Stimulated activated CD4-positive, alpha-beta T cell treated with anti-CD3 and anti-CD28 coated beads, Interleukin-4, amount 100 ng/mL, for 48 hours (primary cell): Measurements from ENCODE around the gene IL31RA.
"Not testable (repeated sequence)": the region's sequence is repeated elsewhere in the genome, so short reads cannot be mapped to it uniquely, and the experiment has no call there.

Experiments used
- DNase-seq, 2 donors: peaks; one replicate each; pipeline ENCODE4 v3.0.0-alpha.2; 2020; ENCODE audit warnings: low read depth in 2 of 2

IL31RA gene

DNA sequence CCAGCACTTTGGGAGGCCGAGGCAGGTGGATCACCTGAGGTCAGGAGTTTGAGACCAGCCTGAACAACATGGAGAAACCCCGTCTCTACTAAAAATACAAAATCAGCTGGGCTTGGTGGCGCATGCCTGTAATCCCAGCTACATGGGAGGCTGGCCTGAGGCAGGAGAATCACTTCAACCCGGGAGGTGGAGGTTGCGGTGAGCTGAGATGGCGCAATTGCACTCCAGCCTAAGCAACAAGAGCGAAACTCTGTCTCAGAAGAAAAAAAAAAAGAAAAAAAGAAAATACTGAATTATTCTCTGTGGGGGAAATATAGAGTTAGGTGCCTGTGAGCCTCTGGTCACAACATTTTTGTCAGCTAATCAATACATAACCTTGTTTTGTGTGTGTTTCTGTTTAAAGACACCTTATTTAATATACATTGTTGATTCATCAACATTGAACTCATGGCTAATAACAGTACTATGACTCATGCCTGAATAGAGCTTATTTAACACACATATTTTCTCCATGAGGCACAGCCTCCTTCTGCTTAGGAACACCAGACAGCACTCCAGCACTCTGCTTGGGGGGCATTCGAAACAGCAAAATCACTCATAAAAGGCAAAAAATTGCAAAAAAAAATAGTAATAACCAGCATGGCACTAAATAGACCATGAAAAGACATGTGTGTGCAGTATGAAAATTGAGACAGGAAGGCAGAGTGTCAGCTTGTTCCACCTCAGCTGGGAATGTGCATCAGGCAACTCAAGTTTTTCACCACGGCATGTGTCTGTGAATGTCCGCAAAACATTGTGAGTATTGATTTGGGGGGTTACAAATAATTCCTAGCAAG lies at the start of gene IL31RA:
IL31RA (plus strand) TSS at position 519 of the 836 bp plus-strand sequence; CDS start at position 733, 214 bp downstream.
- no peak for DNase-seq

DNA sequence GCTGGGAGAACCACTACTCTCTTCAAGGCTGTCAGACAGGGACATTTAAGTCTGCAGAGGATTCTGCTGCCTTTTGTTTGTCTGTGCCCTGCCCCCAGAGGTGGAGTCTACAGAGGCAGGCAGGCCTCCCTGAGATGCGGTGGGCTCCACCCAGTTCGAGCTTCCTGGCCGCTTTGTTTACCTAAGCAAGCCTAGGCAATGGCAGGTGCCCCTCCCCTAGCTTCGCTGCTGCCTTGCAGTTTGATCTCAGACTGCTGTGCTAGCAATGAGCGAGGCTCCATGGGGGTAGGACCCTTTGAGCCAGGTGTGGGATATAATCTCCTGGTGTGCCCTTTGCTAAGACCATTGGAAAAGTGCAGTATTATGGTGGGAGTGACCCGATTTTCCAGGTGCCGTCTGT lies 42.3 kb upstream of the IL31RA start:
- DNase-seq = not testable (repeated sequence)

DNA sequence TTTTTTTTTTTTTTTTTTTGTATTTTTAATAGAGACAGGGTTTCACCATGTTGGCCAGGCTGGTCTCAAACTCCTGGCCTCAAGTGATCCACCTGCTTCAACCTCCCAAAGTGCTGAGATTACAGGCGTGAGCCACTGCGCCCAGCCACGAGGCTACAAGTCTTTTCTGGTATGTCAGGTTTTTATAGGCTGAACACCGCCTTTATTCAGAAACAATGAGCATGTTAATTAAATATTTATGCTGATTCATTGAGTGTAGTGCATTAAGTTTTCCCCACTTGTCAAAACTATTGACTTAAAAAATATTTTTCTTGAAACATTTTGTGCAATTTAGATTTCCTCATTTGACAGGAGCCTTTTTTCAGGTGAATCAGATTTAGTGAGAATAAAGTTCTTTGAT lies 35.2 kb upstream of the IL31RA start:
- DNase-seq = not testable (repeated sequence)

DNA sequence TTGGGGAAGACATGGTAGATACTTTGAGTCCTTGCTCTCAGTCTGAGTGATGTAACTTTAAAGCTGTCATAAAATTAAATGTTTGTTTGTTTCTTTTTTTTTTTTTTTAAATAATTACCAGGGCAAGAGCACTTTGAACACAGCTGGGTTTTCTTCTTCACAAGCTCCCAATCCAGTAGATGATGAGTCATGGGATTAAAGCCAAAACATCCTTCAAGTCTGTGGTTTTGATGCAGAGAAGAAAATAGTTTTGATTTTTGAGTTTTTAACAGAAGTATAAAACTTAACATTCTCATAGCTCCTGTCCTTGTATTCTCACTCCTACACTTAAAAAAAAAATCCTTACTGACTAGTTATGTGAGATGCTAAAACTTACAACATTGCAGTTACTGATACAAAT lies 34.8 kb upstream of the IL31RA start:
- no peak for DNase-seq

DNA sequence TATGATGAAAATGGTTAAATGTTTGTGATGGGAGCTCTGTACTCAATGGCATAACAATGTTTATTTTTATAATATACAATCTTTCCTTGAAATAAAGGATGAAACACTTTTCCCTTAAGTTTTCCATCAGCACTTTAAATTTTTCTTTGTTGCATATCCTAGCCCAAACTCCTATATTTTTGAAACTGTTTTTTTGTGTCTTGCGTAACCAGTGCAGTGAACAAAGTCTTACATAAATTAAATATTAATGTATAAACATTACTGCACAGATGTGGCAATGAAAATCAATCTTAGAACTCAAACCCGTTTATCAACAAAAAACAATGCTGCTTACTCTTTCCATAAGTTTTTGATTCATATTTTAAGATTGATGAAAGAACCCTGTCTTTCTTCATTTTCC lies 34.1 kb upstream of the IL31RA start:
- DNase-seq = no peak

DNA sequence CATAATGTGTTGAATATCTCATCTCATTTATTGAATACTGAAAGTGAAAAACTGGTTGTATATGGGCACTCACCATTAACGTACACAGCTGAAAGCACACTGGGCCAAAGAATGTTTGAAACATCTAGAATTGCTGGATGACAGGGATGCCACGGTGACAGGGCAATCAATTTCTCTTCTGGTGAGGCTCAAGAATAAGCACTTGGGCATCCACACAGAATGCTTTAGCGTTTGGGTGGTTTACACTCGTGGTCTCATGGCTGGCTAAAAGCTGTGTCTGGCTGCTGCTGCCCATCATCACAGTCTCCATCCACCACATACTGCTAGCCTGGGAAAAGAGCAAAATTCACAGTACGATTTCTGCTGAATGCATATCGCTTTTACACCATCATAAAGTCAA lies 30.7 kb upstream of the IL31RA start:
- no peak for DNase-seq

DNA sequence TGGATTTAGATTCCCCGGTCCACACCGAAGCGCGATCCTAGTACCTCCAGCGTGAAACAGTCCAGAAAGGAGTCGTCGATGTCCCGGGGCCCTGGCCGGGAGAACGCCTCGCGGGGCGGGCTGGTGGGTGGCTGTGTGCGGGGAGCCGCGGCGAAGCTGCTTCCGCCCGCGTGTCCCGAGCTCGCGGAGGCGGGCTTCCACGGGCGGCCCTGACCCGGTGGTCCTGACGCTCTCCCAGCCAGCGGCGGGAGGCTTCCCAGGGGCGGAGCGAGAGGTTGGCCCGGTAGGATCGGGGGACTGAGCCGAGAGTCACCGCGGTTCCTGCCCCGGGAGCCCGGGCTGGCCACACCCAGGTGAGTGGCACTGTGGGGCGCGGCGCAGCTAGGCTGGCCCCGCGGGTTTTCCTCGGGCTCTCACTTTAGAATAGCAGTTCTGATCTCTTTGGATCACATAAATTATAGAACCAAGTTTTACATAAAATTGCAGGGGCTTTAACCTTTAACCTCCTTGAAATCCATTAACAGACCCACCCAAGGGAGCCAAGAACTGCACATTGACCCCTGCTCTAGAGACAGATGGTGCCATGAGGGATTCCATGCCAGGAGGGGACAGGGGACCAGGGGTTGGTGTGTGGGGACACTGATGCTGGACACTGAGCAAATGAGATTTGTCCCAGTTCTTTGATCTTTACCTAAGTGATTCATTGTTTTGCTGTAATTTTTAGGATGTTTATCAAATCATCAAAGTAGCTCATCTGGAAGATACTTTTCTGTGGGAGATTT lies 29.2 kb upstream of the IL31RA start:
- DNase-seq = no peak

DNA sequence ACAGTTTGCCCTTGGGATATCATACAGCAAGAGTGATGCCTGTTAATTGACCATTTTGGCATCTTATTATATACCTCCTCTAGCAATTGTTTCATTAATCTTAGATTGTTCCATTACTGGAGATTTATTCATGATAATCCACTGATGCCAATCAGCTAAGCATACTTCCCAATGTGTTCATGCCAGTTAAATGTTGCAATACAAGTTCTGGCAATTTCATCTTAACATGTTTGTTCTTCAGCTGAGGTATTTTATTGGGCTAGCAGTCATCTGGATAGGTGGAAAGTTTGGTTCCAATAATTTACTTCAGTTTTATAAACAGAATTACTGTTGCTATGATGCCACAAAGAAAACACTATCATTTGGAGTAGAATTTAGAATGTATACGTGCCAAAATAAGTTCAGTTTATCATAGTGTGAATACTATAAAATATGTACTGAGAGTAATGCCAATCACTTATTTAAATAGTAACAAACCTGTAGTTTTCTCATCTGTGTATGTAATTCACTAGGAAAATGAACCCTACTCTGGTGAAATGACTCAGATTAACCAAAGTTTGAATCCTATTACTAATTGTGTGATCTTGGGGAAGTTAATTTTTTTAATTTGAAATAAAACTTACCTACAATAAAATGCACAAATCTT lies 27.9 kb upstream of the IL31RA start:
- DNase-seq = no peak

DNA sequence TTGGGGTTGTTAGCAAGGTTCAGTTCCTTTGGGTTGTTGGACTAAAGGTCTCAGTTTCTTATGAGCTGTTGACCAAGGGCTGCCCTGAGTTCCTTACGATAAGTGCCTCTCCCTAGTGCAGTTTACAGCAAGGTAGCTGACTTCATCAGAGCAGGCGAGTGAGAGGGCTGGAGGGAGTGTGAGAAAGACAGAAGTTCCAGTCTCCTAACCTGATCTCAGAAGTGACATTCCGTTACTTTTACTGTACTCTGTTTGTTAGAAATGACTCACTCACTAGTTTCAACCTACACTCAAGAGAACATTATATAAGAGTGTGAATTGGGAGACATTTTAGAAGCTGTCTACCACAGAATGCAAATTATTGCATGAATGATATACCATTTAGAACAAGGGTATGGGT lies 21.2 kb upstream of the IL31RA start:
- no peak for DNase-seq

DNA sequence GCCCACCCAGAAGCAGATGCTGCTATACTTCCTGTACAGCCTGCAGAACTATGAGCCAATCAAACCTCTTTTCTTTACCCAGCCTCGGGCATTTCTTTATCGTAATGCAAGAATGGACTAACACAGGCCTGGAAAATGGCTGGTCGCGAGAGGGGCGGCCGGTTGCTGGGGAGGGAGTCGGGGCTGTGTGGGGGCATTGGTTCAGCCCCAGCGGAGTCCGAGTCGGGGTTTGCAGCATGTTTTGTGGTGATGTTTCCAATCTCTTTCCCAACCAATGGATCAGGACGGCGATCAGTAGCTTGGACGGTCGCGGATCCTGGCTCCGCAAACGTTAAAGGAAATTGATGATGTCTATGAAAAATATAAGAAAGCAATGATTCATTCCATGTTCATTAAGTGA lies 18.7 kb upstream of the IL31RA start:
- DNase-seq = no peak

DNA sequence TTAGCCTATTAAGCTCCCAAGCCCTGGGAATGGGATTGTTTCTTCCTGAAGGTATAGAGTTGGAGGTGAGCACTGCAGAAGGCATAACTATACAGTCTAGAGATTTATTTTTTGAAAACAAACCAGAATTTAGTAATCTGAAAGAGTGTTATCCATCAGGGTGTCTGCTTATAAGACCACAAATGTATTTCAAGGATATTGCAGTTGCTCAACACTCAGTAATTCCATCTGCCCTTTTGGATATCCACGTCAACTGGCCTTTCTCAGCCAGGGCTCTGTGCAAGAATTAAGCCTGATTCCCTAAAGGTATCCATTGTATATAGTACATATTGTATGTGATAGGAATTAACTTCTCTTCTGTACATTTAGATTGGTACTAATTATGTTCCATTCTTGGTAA lies 15.0 kb upstream of the IL31RA start:
- no peak for DNase-seq

DNA sequence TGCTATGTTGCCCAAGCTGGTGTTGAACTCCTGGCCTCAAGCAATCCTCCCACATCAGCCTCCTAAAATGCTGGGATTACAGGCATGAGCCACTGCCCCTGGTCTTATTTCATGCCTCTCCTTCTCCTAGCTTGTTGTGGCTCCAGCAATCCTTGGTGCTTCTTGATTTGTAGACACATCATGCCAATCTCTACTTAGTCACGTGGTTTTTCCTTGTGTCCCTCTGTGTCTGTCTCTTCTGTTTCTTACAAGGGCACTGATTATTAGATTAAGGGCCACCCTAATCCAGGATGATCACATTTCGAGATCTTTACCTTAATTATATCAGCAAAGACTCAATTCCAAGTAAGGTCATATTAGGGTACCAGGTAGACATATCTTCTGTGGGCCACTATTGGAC lies 9.2 kb upstream of the IL31RA start:
- DNase-seq = no peak

DNA sequence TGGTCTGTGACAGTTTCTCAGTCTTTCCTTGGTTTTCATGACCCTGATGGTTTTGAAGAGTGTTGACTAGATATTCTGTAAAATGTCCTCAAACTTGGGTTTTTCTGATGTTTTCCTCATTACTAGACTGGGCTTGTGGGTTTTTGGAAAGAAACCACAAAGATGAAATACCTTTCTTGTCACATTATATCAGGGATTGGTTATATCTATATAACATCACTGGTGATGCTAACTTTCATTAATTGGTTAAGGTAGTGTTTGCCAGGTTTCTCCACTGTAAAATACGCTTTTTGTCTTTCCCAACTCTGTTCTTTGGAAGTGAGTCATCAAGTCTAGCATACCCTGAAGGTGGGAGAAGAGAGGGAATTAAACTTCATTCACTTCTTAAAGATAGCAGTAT lies 3.3 kb upstream of the IL31RA start:
- no peak for DNase-seq

DNA sequence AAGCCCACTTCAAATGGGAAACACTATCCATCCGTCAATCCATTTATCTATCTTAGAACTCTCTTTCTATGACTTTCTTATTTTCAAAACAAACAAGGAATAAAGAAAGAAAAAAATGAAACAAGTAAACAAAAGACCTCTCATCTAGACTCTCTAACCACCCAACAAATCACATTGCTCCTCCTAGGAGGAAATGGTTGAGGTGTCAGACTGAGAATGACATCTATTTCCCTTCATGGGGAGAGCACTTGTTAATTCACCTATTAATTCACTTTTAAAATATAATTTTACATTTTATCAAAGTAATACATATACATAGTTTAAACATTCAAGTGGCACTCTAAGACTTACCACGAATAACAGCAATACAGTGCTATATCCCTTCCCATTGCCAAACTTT lies 2.4 kb upstream of the IL31RA start:
- DNase-seq = no peak

DNA sequence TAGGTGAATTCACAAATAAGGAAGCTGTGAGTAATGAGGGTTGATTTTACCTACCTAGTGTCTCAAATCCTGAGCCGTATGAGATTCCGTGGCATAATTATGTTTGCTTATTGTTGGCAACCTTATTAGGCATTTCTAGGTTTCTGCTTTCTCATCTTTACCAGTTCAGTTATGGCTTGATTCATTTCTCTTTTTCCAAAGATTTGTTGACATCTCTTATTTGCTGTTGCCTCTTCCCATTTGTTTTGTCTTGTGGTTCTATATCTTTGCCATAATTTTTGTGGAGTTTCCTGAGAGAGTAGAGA lies 470 bp downstream of the IL31RA start:
- DNase-seq = no peak

DNA sequence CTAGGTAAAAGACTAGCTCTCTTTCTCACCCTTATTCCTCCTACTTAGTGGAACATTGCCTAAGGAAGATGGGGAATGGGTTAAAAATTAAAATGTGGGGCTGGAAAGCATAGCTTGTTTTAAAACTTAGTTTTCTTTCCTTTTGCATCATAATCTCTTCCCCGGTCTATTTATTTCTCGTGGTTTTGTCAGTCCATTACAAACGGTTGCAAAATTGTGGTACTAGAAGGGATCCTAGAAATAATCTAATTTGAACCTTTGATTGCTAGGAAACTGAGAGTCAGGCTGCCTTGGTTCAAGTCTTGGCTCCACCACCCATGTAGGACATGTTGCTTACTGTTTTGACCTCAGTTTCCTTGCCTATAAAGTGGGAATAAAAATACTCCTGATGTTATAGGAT lies 1.3 kb downstream of the IL31RA start:
- DNase-seq = no peak

DNA sequence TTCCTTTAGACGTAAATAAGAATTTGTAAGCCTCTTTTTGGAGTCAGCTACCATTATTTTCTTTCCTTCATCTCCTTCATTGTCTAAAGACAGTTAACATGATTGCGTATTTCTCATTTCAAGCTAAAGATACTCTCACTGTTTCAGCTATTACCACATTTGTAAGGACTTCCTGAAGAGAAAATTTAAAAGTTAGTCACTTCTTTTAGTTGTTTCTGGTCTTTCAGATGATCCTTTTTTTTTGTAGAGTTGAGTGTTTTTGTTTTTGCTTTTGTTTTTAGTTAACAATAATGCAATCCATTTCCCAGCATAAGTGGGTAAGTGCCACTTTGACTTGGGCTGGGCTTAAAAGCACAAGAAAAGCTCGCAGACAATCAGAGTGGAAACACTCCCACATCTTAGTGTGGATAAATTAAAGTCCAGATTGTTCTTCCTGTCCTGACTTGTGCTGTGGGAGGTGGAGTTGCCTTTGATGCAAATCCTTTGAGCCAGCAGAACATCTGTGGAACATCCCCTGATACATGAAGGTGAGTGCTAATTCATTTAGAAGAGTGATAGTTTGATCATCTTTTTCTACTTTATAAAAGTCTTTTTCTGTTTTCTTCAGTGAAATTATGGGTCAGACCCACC lies 2.0 kb downstream of the IL31RA start:
- DNase-seq = no peak

DNA sequence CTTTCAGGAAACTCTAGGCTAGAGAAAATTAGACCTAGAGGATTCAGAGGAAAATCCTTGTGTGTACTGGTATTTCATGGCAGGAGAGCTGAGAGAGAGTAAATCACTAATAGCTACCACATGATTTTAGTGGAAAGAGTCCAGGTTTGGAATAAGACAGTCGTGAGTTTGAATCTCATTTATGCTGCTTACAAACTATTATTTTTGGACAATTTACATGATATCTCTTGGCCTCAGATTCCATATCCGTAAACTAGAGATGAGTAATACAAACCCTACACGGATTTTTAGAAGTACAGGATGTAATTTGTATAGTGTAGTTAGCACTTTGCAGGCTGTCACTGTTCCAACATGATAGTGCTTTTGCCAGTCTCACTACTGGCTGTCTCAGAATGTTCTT lies 2.7 kb downstream of the IL31RA start:
- no peak for DNase-seq

DNA sequence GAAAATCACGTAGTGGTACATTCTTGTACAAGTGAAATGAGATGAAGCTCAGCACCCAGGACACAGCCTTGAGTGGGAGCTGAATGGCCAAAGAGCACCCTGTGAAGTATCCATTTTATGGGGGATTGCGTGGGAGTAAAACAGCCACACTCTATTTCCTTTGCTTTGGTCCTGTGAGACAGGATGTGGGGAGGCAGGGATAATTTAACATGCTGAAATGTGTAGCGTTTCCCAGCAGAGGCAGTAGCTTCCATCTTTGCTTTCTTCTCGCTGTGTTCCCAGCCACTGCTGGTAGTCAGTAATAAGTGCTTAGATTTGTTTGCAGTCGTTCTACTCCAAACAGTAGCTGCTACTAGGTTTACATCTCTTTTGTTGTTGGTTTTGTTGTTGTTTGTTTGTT lies 4.4 kb downstream of the IL31RA start:
- no peak for DNase-seq

DNA sequence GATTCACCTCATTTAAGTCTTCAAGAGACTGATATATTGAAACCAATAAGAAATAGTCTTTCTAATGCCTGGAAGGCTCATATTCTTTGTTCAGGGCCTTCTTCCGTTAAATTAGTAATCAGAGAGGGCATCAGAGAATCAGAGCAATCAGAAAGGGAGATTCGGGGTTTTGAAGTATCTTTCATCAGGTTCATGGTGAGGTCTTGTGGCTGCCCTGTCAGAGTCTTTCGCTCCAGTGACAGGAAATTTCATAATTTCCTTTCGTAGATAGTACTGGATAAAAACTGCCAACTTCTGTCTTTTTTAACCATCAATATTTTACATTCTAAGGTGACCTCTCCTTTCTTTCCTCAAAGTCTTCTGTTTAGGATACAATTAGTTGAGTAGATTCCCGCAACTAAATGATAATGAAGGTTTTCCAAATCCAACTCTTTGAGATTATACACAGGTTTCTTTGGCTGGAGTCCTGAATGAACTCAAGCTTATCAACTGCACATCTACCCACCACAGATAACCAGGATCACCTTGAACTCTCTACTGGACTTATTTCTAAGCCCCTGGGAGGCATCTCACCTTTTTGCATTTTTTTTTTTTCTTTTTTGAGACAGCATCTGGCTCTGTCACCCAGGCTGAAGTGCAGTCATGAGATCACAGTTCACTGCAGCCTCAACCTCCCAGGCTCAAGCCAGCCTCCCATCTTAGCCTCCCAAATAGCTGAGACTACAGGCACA lies 5.5 kb downstream of the IL31RA start:
- DNase-seq = no peak

DNA sequence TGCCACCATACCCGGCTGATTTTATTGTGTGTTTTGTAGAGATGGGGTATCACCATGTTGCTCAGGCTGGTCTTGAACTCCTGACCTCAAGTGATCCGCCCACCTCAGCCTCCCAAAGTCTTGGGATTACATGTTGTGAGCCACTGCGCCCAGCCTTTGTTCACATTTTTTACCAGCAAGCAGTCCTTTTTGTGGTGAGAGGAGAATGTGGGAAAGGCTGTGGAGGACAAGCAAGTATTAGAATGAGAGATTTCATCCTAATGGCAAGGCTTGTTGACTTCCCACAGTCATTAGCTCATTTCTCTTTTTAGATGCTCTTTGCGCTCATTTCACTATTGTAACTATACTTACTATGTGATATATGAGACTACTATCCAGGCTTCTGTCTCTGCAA lies 6.1 kb downstream of the IL31RA start:
- DNase-seq = no peak

DNA sequence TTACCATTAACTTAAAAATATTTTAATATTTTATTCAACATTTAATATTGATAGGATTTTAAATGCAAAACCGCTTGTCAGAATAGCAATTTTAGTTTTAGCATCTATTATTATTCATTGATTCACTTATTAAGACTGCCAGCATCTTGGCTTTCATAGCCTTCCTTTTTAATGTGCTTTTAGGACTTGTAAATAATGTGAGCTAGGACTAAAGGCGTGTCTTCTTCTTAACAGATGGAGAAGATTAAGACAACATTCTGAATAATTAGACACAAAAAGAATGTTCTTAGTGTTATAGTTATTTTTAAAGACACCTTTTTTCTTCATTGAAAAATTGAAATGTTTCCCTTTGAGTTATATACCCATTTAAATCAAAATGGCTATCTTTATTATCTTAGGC lies 6.9 kb downstream of the IL31RA start:
- no peak for DNase-seq
